ENCODE measurements around the gene SARM1. TPM values are rescaled to one million over a fixed set of nuclear protein-coding genes. Genes with fewer than 3 reads are reported as not detected.

Gene SARM1
- total and polyA plus RNA-seq, 9 donors: 3.3 to 7.3 (median 5.5) TPM

GRCh38 chr17:28340374-28340773 is 31.1 kb upstream of the SARM1 start:
- WGBS (ENCODE audit: insufficient coverage): 100% methylated on average over 4 of the region's 6 CpGs
- Histone ChIP-seq H3K4me3 (ENCODE audit: low read length) (no peak overlapping the region), H3K9me3 (replicated peaks; ENCODE audit: control insufficient read depth, low read depth, low read length) (no peaks in the 10 kb centered on the region), H3K27ac (ENCODE audit: low read length) (no peak overlapping the region), H3K4me1 (ENCODE audit: control insufficient read depth, insufficient read depth, low read length) (peaks cover 20% of the 10 kb centered on the region), H3K27me3 (ENCODE audit: control insufficient read depth, insufficient read depth, low read length) (no peaks in the 10 kb centered on the region), H3K36me3 (ENCODE audit: control insufficient read depth, insufficient read depth, low read length) (peaks cover 56% of the 10 kb centered on the region)
- no peak for DNase-seq

DNA sequence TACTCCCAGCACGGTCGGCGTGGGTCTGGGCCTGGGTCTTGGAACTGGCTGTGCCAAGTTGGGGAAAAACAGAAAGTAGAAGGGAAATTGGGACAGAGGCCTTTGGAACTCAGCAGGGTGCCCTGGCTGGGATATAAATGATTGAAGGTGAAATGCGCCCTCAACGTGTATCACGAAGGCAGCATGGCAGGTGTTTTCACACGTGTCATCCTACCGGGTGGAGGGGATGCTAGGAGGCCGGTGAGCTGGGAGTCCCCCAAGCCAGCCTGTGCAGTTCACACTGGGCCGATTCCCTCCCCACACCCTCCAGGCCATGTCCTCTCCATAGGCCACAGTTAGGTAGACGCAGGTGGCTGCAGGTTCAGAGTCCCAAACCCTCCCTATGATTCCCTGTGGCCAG is 30.0 kb upstream of the SARM1 start:
- WGBS (ENCODE audit: insufficient coverage): 100% methylated on average over 8 of the region's 11 CpGs
- Histone ChIP-seq H3K4me1 (ENCODE audit: control insufficient read depth, insufficient read depth, low read length) (peaks cover 17% of the 10 kb centered on the region), H3K4me3 (ENCODE audit: low read length) (no peak overlapping the region), H3K9me3 (replicated peaks; ENCODE audit: control insufficient read depth, low read depth, low read length) (no peaks in the 10 kb centered on the region), H3K27me3 (ENCODE audit: control insufficient read depth, insufficient read depth, low read length) (no peaks in the 10 kb centered on the region), H3K36me3 (ENCODE audit: control insufficient read depth, insufficient read depth, low read length) (peaks cover 67% of the 10 kb centered on the region), H3K27ac (ENCODE audit: low read length) (no peak overlapping the region)
- no peak for DNase-seq

DNA sequence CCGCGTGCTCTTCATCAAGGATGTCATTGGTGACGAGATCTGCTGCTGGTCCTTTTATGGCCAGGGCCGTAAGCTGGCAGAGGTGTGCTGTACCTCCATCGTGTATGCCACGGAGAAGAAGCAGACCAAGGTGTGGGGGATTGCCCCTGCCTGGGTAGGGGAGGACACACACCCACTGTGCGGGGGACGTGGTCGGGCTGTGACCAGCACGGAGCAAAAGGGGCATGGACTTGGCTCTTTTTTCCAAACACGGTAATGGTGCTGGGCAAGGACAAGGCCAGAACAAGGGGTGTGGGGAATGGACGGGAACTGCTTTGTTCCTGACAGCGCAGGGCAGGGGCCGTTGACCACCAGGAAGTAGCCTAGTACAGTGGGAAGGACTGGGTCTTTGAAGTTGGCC is 29.2 kb upstream of the SARM1 start:
- no peak for DNase-seq
- Histone ChIP-seq H3K4me3 (ENCODE audit: low read length) (no peak overlapping the region), H3K27ac (ENCODE audit: low read length) (no peak overlapping the region), H3K9me3 (replicated peaks; ENCODE audit: control insufficient read depth, low read depth, low read length) (no peaks in the 10 kb centered on the region), H3K4me1 (ENCODE audit: control insufficient read depth, insufficient read depth, low read length) (peaks cover 9% of the 10 kb centered on the region), H3K36me3 (ENCODE audit: control insufficient read depth, insufficient read depth, low read length) (peaks cover 74% of the 10 kb centered on the region), H3K27me3 (ENCODE audit: control insufficient read depth, insufficient read depth, low read length) (no peaks in the 10 kb centered on the region)
- WGBS (ENCODE audit: insufficient coverage): 88% methylated on average over 14 of the region's 14 CpGs

DNA sequence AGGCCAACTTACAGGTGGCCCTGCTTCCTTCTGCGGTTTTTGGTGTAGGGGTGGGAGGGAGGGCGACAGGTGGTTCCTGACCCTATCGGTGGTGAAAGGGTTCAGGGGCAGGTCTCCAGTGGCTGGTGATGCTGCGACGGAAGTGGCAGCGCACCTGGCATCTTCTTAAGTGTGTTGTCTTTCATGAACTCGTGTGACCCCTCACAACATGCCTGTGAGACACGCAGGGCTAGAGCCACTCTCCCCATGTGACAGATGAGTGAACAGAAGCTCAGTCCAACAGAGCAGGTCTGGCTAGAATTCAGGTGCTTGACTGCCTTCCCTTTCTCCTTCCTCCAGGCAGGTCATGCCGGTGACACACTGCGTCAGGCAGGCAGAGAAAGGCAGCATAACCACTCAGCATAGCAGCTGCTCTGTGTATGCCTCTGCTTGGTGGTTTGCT is 28.0 kb upstream of the SARM1 start:
- H3K4me3 ChIP-seq (ENCODE audit: low read length): no peak overlapping the region

DNA sequence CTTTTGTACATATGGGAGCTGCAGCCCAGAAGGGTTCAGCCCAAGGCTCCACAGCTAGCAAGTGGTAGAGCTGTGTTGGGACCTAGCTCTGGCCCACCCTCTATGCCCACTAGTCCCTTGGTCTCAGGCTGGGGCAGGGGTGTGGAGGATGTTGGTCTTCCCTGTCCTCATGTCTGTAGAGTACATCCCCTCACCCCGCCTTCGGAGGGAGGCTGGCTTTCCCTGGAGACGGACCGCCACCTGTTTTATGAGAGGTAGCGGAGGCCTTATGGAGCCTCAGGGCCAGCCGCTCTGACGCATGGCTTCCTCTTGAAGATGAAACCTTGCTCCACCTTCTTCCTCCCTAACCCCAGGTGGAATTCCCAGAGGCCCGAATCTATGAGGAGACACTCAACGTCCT is 27.5 kb upstream of the SARM1 start:
- H3K4me1 ChIP-seq (ENCODE audit: control insufficient read depth, insufficient read depth, low read length): no peaks in the 10 kb centered on the region
- H3K36me3 ChIP-seq (ENCODE audit: control insufficient read depth, insufficient read depth, low read length): peaks cover 85% of the 10 kb centered on the region
- no peaks in the 10 kb centered on the region for H3K27me3 ChIP-seq (ENCODE audit: control insufficient read depth, insufficient read depth, low read length)
- no peak overlapping the region for H3K4me3 ChIP-seq (ENCODE audit: low read length)
- no peak for DNase-seq
- H3K9me3 ChIP-seq (replicated peaks; ENCODE audit: control insufficient read depth, low read depth, low read length): no peaks in the 10 kb centered on the region
- H3K27ac ChIP-seq (ENCODE audit: low read length): no peak overlapping the region
- WGBS (ENCODE audit: insufficient coverage): 97% methylated on average over 5 of the region's 9 CpGs

More for the DNA sequence above, 28.0 kb upstream of the SARM1 start:
- no peak for DNase-seq
- peaks cover 2% of the 10 kb centered on the region for H3K4me1 ChIP-seq (ENCODE audit: control insufficient read depth, insufficient read depth, low read length)
- WGBS (ENCODE audit: insufficient coverage): 81% methylated on average over 9 of the region's 10 CpGs
- H3K9me3 ChIP-seq (replicated peaks; ENCODE audit: control insufficient read depth, low read depth, low read length): no peaks in the 10 kb centered on the region
- H3K36me3 ChIP-seq (ENCODE audit: control insufficient read depth, insufficient read depth, low read length): peaks cover 84% of the 10 kb centered on the region
- no peaks in the 10 kb centered on the region for H3K27me3 ChIP-seq (ENCODE audit: control insufficient read depth, insufficient read depth, low read length)
- H3K27ac ChIP-seq (ENCODE audit: low read length): no peak overlapping the region

DNA sequence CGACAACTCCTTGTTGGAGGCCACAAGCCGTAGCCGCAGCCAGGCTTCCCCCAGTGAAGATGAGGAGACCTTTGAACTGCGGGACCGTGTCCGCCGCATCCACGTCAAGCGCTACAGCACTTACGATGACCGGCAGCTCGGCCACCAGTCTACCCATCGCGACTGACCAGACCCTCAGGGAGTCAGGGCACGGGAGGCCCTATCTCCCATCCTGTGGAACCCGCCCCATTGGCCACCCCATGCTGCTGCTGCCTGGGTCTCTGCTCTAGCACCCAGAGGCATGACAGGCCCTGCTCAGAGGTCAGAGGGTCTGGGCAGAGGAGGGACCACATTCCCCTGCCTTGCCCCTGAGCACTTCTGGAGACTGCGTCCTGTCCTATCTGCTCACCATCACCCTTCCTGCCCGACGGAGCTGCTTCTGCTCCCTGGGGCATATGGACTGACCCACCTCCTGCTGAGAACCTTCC is 27.0 kb upstream of the SARM1 start:
- Histone ChIP-seq H3K9me3 (replicated peaks; ENCODE audit: control insufficient read depth, low read depth, low read length) (no peaks in the 10 kb centered on the region), H3K27me3 (ENCODE audit: control insufficient read depth, insufficient read depth, low read length) (no peaks in the 10 kb centered on the region), H3K36me3 (ENCODE audit: control insufficient read depth, insufficient read depth, low read length) (peaks cover 90% of the 10 kb centered on the region), H3K27ac (ENCODE audit: low read length) (no peak overlapping the region), H3K4me3 (ENCODE audit: low read length) (no peak overlapping the region), H3K4me1 (ENCODE audit: control insufficient read depth, insufficient read depth, low read length) (no peaks in the 10 kb centered on the region)
- 93% methylated on average over 16 of the region's 19 CpGs for WGBS (ENCODE audit: insufficient coverage)
- DNase-seq: no peak

DNA sequence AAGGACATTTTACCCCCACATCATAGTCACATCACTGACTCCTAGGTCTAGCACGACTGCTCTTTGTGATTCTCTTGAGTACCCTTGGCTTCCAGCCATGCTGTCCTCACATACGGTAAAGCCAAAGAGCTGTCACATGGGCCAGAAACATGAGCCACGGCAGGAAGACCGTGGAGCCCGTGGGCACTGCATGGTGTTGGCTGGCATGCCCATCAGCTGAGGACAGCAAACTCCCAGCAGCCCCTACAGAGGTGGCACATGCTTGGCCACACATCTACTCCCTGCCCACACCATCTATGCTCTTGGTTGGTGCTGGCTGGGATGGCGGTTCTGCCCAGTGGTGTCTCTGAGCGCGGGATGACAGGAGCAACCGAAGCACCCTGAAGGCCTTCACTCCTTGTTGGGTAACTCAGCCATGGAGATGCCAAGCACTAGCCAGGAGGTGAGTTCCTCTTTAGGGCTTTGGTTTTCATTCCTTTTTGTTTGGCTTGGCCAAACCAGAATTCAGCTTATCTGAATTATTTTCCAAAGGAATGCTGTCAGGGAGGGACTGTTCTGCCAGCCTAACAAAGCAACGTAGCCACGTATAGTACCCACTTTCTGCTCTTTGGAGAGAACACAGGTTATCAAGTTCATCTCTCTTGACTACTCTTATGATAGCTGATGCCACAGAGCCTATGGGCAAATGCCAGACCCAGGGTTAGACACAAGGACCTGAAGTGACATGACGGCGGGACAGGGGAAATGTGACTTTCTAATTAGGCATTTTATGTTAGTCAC is 25.9 kb upstream of the SARM1 start:
- H3K4me1 ChIP-seq (ENCODE audit: control insufficient read depth, insufficient read depth, low read length): no peaks in the 10 kb centered on the region

GRCh38 chr17:28346199-28346580 is 25.3 kb upstream of the SARM1 start:
- H3K27ac ChIP-seq (ENCODE audit: low read length): no peak overlapping the region
- no peak for DNase-seq
- 75% methylated on average over 1 of the region's 2 CpGs for WGBS (ENCODE audit: insufficient coverage)

More for the DNA sequence above, 25.9 kb upstream of the SARM1 start:
- no peak for DNase-seq
- Histone ChIP-seq H3K4me3 (ENCODE audit: low read length) (no peak overlapping the region), H3K27me3 (ENCODE audit: control insufficient read depth, insufficient read depth, low read length) (no peaks in the 10 kb centered on the region), H3K9me3 (replicated peaks; ENCODE audit: control insufficient read depth, low read depth, low read length) (no peaks in the 10 kb centered on the region), H3K36me3 (ENCODE audit: control insufficient read depth, insufficient read depth, low read length) (peaks cover 94% of the 10 kb centered on the region), H3K27ac (ENCODE audit: low read length) (no peak overlapping the region)
- 74% methylated on average over 12 of the region's 13 CpGs for WGBS (ENCODE audit: insufficient coverage)

DNA sequence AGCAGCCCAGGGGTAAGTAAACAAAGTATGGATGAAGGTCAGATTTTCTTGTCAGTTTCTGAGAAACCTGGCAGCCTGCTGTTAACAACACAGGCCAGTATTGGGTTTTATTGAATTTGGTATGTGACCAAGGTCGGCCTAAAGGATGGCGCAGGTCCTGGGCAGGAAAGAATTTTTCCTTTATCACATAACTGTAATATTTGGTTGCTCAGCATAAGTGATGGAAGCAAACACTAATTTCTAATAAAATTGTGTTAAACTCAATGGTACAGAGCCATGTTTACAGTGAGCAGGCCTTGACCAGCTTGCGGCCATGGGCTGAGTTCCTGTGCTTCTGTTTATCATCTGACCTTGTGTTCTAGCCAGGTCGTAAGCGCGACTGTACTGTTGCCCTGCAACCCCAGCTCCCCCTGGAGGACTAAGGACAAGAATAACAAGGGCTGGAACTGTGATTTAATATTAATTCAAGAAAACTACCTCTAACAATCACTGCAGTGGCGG is 24.7 kb upstream of the SARM1 start:
- WGBS (ENCODE audit: insufficient coverage): no CpG with 5 or more reads among the region's 7 CpGs
- Histone ChIP-seq H3K36me3 (ENCODE audit: control insufficient read depth, insufficient read depth, low read length) (peaks cover 95% of the 10 kb centered on the region), H3K27ac (ENCODE audit: low read length) (no peak overlapping the region), H3K9me3 (replicated peaks; ENCODE audit: control insufficient read depth, low read depth, low read length) (no peaks in the 10 kb centered on the region), H3K27me3 (ENCODE audit: control insufficient read depth, insufficient read depth, low read length) (no peaks in the 10 kb centered on the region), H3K4me1 (ENCODE audit: control insufficient read depth, insufficient read depth, low read length) (no peaks in the 10 kb centered on the region), H3K4me3 (ENCODE audit: low read length) (no peak overlapping the region)
- no peak for DNase-seq

More at GRCh38 chr17:28346199-28346580, 25.3 kb upstream of the SARM1 start:
- Histone ChIP-seq H3K4me3 (ENCODE audit: low read length) (no peak overlapping the region), H3K9me3 (replicated peaks; ENCODE audit: control insufficient read depth, low read depth, low read length) (no peaks in the 10 kb centered on the region), H3K27me3 (ENCODE audit: control insufficient read depth, insufficient read depth, low read length) (no peaks in the 10 kb centered on the region), H3K4me1 (ENCODE audit: control insufficient read depth, insufficient read depth, low read length) (no peaks in the 10 kb centered on the region), H3K36me3 (ENCODE audit: control insufficient read depth, insufficient read depth, low read length) (peaks cover 95% of the 10 kb centered on the region)

DNA sequence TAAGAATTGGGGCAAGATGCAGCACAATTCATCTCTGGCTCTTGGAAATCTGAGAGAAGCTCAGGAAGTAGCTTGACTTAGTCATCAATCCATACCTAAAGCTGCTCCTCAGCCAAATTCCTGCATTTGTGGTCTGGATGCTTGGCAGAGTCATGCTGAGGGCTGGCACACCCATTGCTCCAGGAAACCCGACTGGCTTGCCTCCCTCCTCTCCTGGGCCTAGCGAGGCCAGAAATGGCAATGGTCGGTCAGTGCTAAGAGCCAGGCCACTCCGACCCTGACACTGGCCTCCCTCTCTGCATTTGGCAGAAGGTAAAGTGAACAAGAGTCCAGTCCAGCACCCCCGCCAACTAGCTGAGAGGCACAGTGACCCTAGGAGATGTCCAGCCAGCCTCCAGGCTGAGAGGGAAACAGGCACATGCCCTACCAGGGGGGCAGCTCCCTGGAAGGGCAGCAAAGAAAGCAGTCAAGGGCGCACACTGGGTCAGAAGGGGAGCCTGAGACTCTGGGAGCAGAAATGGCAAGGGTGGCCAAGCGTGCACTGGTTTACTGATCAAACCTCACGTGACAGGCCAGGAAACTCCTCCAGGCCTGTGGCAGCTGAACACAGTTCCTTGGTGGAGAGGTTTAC is 24.1 kb upstream of the SARM1 start:
- no peaks in the 10 kb centered on the region for H3K9me3 ChIP-seq (replicated peaks; ENCODE audit: control insufficient read depth, low read depth, low read length)
- no peak overlapping the region for H3K27ac ChIP-seq (ENCODE audit: low read length)
- H3K4me3 ChIP-seq (ENCODE audit: low read length): no peak overlapping the region
- H3K4me1 ChIP-seq (ENCODE audit: control insufficient read depth, insufficient read depth, low read length): no peaks in the 10 kb centered on the region
- no peaks in the 10 kb centered on the region for H3K27me3 ChIP-seq (ENCODE audit: control insufficient read depth, insufficient read depth, low read length)
- DNase-seq: no peak
- 83% methylated on average over 8 of the region's 8 CpGs for WGBS (ENCODE audit: insufficient coverage)
- H3K36me3 ChIP-seq (ENCODE audit: control insufficient read depth, insufficient read depth, low read length): peaks cover 95% of the 10 kb centered on the region

Measured in muscle of leg (tissue), 11 donors.